ENCODE data around the gene EEF1AKMT3.

Gene EEF1AKMT3

DNA sequence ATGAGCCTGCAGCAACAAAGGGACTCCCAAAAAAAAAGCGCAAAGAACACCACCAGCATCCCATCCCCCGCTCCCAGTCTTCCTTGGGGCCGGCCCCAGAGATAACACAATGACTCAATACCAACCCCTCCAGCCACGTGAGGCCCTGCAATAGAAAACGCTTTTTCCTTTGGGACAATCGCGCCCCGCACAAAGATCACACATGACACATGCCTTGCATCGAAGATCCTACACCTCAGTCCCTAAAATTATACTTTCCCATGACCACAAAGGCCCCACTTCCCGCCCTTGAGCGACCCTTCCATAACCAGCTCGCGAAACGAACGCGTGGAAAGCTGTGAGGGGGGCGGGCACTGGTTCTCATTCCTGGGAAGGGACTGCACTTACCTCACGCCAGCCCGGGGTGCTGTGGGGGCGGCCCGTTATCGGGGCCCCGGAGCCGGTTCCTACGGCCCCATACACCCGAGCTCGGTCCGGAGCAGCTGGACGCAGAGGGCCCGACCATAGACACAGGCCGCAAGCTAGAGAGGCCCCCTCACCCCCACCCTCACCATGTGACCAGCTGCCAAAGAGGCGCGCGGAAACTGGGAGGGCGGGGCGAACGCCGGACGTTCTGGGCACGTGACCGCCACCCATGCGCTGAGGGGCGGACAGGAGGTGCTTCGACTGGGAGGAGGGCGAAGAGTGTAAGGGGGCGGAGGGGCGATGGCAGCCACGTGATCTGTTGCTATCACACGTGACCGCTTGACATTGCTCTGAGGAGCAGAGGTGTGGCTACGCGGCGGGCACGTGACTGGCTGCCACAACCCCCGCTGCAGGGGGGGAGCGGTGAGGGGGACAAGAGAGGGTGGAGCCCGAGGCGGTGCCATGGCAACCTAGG, 20.4 kb upstream of the EEF1AKMT3 start, which contains the start of gene CDK4:
TSS of gene CDK4 (minus strand) at position 523 of the 880 bp plus-strand sequence. CDS start 593 bp downstream, outside the sequence.
- peak; percentile 100 for DNase-seq

DNA sequence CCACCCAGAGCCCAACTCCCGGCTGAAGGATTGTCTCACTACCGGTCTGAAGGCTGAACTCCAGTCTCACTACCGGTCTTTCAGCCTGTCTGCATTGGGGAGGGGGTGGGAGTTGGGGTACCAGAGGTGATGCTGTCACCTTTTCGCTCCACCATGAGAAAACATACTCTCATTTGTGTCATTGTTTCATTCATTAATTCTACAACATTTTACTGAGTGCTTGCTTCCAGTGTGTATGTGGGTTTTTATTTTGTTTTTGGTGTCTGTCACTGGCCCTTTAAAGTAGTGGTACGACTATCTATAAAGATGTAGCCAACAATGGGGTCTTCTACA, 19.8 kb upstream of the EEF1AKMT3 start:
- DNase-seq, result no peak

DNA sequence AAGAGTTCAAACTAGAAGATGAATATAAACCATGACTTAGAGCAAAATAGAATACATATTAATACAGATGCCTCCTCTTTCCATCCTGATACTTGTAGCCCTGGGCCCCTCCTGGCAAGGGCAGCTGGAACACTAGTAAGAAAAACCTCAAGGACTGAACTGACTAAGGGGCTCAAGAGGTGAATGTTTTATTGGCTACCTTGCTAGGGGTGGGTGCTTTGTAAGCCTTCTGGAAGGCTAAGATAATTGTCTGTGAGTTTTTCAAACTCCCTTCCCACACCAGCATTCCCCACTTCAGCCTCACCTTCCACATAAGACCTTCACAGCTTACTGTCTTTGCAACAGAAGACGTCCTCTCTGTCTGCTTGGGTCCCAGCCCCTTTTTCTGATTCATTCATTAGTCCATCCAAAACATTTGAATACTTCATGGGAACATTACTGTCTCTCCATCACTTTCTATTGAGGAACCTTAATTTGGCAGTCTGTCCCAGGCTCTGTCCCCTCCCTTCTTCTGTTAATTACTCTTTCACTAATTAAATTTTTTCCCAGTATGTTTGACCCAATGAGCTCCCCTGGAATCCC, 18.6 kb upstream of the EEF1AKMT3 start:
- DNase-seq, result no peak

DNA sequence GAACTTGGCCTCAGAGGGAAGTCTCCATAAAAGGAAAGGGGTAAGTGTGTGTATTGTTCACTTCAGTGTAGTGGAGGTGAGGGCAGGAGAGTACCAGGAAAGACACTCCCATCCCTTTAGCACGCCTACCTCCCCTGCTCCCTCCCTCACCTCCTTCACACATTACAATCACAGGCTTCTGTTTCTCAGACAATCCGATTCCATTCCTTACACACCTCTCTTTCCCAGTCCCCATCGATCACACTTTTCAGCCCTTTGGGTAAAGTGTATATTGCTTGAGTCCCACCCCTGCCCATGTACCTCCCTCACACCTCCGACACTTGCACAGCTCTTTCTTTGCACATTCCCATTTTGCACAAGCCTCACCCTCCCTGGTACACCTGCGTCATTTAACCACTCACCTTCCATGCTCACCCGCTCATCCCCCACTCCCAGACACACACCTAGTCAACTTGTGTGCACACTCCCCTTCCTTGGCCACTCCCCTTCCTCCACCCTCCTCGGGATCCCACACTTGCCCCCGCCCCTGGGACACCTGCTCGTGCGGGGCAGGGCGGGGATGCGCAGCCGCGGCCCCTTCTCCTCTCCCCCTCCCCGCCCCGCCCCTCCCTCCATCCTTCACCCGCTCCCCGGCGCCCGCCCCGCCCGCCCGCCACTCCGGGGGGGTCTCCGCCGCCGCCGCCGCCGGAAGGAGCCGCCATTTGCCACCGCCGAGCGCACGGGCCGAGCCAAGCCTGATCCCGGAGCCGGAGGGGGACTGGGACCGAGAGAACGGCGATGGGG, 17.8 kb upstream of the EEF1AKMT3 start, which contains the start of gene MARCHF9:
TSS of gene MARCHF9 (plus strand) at position 693 of the 783 bp plus-strand sequence. CDS start 426 bp downstream, outside the sequence.
- no peak for DNase-seq

DNA sequence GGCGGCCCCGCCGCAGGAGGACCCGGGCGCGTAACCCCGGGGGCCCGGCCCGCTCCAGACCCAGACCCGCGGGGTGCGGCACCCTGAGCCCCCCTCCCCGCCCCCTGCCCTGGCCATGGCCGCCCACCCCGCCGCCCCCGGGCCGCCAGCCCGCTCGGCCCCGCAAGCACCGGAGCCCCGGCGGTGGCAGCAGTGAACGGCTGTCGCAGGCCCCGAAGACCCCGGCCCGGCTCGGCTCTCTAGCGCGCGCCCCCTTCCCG, 17.3 kb upstream of the EEF1AKMT3 start:
- DNase-seq, result no peak

DNA sequence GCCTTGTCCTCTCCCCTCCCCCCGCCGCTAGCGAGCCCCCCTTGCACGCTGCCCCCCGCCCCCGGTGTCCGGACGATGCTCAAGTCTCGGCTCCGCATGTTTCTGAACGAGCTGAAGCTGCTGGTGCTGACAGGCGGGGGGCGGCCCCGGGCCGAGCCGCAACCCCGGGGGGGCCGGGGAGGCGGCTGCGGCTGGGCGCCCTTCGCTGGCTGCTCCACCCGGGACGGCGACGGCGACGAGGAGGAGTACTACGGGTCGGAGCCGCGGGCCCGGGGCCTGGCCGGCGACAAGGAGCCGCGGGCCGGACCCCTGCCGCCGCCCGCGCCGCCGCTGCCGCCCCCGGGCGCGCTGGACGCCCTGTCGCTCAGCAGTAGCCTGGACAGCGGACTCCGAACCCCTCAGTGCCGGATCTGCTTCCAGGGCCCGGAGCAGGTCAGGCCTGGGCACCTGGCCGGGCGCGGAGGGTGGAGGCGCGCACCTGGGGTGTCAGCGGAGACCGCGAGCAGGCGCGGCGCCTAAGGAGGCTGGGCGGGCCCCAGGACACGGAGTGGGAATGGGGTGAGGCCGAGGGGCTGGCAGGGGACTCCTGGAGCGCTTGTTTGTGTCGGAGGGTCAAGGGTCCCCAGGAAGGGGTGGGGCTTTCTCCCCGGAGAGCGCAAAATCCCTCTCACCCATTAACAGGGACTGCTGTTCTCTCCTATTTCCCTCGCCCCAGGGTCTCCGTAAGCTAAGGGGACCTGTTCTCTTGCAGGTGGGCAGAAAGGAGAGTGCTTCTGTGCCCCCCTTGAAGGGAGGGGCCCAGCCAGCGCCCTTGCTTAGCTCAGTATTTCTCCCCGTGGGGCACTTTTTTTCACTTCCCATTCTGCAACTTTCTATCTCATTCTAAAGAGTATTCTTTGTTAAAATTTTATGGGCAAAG, 16.7 kb upstream of the EEF1AKMT3 start:
- DNase-seq, result no peak

DNA sequence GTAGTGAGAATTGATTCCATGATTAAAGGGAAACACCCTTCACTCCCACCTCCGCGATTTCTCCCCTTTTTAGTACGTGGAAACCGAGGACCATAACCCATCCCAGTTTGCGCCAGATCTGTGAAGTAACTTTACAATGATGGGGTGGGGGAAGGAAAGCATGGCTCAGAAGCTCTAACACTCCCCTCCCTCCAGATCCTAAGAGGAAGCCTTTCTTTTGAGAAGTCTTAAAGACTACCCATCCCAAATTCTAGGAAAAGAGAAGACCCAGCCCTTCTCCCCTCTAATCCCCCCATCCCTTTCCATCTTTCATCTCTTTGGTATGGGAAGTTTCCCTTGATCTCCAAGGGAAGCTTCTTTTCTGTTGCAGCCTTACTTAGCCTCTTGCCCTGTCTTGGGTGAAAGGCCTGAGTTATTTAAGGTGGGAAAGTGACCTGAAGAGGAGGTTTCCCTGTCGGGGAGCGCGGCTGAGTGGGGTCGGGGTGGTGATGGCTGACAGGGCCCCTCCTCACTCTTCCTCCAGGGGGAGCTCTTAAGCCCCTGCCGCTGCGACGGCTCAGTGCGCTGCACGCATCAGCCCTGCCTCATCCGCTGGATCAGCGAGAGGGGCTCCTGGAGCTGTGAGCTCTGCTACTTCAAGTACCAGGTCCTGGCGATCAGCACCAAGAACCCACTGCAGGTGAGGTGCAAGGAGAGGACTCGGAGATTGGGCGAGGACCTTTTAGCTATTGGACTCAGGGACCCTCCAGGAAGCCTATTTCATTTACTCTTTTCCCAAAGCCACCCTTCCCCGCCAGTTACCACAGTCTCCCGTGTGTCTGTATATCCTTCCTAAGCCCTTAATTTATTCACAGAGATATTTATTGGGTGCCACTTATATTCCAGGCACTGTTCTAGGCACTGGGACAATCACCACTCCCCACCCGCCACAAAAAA, 15.7 kb upstream of the EEF1AKMT3 start:
- DNase-seq, result no peak

DNA sequence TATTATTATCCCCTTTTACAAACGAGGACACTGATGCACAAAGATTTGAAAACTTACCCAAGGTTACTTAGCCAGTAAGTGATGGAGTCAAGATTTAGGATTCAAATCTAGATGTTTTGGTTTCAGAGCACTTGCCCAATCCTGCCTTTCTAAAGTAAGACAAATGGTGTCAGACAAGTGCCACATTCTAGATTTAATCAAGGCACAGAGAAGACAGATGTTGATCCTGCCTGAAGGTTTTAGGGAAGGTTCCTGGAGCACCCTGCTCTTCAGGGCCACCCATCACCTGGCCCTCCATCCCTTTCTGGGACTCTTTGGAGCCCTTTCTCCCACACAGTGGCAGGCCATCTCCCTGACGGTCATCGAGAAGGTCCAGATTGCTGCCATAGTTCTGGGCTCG, 14.6 kb upstream of the EEF1AKMT3 start:
- DNase-seq, result no peak

DNA sequence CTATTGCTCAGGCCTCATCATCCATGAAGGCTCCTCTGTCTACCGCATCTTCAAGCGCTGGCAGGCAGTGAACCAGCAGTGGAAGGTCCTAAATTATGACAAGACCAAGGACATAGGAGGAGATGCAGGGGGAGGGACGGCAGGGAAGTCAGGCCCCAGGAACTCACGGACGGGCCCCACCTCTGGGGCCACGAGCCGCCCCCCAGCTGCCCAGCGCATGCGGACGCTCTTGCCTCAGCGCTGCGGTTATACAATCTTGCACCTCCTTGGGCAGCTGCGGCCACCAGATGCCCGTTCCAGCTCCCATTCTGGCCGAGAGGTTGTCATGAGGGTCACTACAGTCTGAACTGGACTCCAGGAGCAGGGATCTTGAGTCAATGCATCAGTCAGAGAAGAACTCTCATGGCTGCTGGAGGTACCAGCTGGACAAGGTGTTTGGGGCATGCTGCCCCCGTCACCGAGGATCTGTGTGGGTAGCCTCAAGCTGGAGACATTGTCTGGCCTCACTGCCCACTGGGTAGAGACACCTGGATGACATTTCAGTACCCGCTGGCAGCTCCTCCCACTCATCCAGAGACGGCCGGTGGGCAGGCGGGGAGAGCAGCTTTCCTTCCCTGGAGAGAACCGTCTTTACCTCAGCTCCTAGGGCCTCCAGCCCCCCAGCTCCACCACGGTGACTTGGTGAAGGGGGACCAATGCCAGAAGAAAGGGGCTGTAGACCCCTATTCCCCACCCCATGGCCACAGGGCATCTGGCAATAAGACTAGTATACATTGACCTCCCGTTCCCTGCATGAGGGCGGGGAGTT, 13.7 kb upstream of the EEF1AKMT3 start:
- DNase-seq, result no peak

DNA sequence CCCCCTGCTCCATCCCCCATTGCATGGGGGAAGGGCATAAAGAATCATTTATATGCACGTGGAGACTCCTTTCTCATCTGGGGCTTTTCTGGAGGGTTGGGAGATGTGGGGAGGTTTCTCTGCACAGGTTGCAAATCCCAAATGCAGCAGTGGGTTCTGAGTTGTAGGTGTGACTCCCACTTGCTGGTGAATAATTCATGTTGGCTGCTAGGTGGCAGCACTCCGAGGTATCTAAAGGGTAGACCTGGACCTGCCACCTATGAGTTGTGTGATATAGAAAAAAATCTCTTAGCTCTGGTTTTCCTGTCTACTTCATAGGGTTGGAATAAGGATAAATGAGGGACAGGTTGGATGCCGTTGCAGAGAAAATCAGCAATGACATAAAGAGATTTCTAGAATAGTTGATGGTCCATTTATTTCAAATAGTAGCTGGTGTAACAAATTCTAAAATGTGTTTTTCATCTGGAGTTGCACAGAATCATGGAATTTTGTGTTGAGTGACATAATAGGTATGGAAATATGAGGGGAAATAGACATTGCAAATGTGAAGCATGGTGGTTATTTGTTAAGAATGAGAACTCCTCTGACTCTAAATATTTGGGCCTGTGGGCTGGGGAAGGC, 12.9 kb upstream of the EEF1AKMT3 start:
- no peak for DNase-seq

DNA sequence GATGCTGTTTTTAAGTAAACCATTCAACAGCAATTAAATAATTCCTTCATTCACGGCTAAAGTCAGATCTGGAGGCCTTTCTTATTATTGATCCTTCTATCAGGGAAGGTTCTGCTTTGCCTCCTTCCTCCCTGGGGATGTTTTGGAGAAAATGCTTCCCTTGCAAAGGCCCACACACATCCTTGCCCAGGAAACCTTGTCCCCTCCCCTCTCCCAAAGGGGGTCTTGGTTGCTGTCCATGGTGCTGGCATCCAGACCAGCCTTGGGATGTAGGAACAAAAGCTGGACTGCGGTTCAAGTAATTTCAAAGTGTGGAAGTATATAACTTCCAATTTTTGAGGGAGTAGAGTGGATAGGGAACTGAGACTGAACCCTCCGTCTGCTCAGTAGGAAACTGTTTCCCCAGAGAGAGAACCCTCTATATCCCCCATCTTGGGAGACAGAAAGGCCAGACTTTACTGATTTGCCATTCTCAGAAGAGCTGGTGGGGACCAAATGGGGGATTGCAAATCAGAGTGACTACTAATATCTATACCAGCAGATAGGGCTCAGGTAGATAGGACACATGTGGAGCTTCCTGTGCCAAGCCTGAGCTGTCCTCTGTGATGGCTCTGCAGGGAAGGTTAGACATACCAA, 11.9 kb upstream of the EEF1AKMT3 start:
- DNase-seq, result no peak

DNA sequence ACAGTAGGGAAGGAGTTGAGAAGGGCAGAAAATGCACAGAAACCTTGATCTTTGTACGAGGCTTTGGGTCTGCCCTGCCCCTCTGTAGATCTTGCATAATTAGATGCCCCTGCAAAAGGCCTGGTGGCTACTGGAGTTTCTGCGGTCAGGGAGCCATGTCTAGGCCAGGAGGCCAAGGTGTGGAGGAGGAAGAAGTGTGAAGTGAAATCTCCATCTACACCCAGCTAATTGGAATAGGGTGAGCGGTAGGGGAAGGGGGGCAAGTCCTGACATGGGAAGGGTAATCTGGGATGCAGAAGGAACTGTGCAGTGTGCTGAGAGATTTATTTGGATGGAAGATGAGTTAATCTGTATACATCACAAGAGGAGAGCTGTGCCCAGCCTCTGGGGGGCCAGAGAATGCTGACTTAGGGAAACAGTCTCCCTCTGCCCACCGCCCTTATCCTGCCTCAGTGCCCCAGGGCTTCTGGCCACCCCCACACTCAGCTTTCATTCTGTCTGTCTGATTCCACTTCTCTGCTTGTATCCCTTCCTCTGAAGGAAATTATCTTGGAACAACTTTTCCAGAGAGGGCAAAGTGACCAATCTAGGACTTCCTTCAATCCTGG, 10.9 kb upstream of the EEF1AKMT3 start:
- DNase-seq, result no peak

DNA sequence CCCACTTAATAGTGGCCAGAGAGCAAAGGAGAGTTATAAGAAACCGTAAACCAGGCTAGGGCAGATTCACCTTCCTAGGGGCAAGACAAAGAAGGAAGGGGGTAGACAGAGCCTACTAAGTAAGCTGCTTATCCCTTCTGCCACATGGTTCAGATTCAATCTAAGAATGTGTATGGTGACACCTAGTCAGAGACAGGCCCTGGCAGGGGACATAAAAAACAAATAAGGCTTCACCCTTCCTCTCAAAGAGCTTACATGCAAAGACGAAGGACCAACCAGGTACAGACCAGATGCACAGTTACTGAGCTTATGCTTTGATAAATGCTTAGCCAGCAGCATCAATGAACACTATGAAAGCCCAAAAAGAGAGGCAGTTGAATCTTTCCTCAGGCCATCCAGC, 10.0 kb upstream of the EEF1AKMT3 start:
- no peak for DNase-seq

DNA sequence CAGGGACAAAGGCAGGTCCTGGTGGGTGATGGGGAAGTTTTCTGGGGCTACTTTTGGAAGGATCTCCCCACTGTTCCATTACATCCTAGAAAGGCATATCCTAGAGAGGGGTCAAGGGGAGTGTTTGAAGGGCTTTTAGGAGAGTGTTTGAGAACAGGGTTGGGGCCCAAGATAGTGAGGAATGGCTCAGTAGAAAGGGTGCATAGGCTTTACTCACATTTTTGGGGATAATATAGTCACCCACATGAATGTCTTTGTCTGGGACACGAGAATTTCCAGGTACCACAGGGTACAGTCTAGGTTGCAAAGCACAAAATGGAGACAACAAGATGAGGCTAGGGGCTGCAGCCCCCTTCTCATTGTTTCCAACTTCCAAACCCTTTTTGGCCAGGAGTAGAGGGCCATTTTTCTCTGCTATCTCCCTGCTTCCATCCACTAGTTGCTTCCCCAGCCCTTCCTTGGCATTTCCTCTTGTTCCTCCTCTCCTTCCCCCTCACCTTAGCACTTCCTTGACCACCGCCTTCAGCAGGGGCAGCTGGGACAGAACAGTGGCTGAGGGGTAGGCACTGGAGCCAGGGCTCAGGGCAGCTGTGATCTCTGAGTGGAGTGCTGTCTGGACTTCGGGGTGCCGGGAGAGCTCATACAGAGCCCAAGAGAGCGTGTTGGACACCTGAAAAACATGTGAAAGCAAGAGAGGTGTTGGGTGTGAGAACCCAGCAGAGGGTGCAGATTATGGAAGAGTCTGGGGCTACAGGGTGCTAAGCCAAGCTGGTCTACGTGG, 8.3 kb upstream of the EEF1AKMT3 start:
- DNase-seq, result no peak

DNA sequence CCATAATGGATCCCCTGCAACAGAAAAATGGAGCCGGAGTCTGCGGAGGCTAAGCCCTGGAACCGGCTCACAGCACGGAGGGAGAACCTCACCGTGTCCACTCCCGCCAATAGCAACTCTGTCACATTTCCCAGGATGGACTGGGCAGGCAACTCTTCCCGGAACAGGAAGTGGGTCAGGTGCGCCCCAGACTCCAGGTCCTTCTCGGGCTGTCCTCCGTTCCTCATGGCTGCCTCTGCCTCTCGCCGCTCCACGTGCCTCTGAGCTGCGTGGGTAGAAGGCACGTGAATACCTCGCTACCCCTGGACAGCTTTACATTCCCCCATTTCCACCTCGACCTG, 7.8 kb upstream of the EEF1AKMT3 start:
- no peak for DNase-seq

DNA sequence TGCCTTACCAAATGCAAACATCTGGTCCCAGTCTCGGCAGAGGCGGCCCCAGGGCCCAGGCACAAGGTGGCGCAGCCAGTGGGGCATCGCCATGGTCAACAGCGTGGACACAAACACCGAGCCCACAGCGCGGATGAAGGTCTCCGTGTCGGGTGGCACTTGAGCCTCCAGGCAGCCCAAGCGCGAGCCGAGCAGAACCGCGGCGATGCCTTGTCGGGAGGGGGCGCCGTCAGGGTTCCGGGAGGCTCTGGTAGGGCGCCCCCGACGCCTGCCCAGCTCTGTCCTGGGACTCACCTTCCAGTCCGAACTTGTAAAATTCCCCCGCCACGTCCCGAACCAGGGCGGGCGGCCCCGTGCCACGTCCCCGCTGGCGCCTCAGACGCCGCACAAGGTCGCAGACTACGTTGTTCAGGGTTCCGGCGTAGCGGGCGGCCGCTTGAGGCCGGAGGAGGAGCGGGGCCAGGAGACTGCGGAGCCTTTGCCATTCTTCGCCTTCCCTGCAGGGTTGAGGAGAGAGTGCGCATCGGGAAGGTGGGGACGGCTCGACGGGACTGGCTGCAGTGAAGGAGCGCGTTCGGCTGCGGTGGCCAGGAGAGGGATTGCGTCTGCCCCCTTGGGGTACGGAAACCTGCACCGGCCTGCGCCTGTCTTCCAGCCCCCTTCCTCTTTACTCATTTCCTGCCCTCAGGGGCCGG, 7.3 kb upstream of the EEF1AKMT3 start:
- peak; percentile 100 for DNase-seq

DNA sequence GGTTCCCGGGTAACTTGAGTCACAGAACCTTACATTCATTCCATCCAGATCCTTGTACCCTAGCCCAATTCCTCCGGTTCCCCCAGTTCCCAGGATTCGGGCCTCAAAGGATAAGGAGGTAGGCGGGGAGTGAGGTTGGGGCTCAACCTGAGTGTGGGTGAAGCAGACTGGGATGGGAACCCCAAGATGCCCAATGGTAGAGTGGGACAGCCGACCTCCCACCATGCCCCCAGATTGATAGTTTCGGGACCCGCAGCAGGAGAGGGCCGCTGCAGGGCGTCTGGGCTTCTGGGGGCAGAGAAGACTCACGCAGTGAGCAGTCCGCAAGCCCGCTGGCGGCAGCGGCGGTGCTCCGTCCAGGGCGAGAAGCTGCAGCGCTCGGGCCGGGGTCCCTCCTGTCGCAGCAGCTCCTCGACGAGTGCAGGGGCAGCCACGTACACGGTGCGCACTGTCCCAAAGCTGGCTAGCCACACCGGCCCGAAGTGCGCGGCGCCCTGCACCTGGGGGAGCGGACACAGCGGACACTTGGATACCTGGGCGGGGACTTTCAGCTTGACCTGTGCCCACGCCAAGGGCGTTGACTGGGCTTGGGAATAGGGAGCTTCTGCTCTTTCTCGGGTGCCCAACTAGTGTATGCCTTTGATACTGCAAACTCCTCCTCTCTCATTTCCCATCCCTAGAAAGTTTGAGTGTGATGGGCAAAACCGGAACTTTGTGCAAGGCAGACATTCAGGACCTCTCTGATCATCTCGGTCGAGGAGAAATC, 6.5 kb upstream of the EEF1AKMT3 start:
- peak; percentile 98 for DNase-seq

All from GOT3 (cell line).